A673 (cell line): Measurements from ENCODE around the gene C10orf95.

Experiments used
- CTCF ChIP-seq: fragments of 300-800, 200-600 bp; sonication (generic); conservative IDR thresholded peaks from 2 replicates; pipeline ENCODE4 v1.5.1; 2017; ENCODE audit warnings: low read depth, mild to moderate bottlenecking, antibody characterized with exemption, low read length, moderate library complexity, mixed read lengths
- EZH2 ChIP-seq: fragments of 200-600 bp; sonication (generic); IDR thresholded peaks from 2 replicates; pipeline ENCODE4 v1.6.1; 2017; ENCODE audit warnings: borderline replicate concordance, low read depth, mild to moderate bottlenecking, mixed read lengths, antibody characterized with exemption, low read length; ENCODE audit not compliant: poor library complexity, severe bottlenecking

GRCh38 chr10:102492344-102492939, 41.1 kb upstream of the C10orf95 start:
- TF ChIP-seq CTCF (no peak), EZH2 (no peak)
